Measurements from ENCODE around the gene WDR18. TPM values are rescaled to one million over a fixed set of nuclear protein-coding genes. Genes with fewer than 3 reads are reported as not detected.
A peak's percentile ranks its signal among the peaks of the same experiment; 100 is the strongest.

Gene WDR18
- total and polyA plus RNA-seq, 4 donors: 36.6 to 60.2 (median 45.7) TPM

DNA sequence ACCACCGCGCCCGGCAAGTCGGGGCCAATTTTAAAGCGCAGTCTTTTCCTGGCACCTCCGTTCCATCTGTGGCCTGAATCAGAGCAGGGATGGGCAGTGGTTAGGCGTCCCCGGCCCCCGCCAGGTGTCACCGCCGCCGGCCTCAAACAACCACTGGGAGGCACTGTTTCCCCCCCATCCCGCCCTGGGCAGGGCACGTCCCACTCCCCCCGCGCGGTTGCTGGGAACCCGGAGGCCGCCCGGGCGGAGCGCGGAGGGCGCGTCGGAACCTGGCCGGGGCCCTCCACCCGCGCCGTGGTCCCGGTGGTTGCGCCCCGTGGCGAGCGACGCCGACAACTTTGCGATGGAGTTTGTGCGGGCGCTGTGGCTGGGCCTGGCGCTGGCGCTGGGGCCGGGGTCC, 15.9 kb downstream of the WDR18 start, which contains the start of gene GRIN3B:
Gene GRIN3B, plus strand, starts transcription at position 325 of the 400 bp plus-strand sequence. Its CDS starts 19 bp downstream, at position 344.
- DNase-seq (peak in 2 of 3 donors; percentile 41 to 63), ATAC-seq (ENCODE audit: insufficient read depth, low FRiP score) (no peak)
- WGBS, 2 donors: 1 to 2% methylated on average over 31 to 43 of the region's 43 CpGs
- peaks cover 5 to 42% (median 37%) of the 10 kb centered on the region in 3 donors for H3K27me3 ChIP-seq (ENCODE audit: control insufficient read depth in 3 of 3, insufficient read depth in 3 of 3, low read length in 2 of 3)
- H3K9ac ChIP-seq (ENCODE audit: insufficient read depth in 1 of 2, low read length in 2 of 2): no peak within 1 kb of the TSS
- no peak within 1 kb of the TSS for H3K27ac ChIP-seq (ENCODE audit: low read depth in 1 of 2, low read length in 1 of 2)
- H3K36me3 ChIP-seq (ENCODE audit: control insufficient read depth in 4 of 4, insufficient read depth in 4 of 4, low read length in 4 of 4): no peaks in the 10 kb centered on the region
- H3K4me3 ChIP-seq: no peak within 1 kb of the TSS
- TF ChIP-seq, protein P1, sequence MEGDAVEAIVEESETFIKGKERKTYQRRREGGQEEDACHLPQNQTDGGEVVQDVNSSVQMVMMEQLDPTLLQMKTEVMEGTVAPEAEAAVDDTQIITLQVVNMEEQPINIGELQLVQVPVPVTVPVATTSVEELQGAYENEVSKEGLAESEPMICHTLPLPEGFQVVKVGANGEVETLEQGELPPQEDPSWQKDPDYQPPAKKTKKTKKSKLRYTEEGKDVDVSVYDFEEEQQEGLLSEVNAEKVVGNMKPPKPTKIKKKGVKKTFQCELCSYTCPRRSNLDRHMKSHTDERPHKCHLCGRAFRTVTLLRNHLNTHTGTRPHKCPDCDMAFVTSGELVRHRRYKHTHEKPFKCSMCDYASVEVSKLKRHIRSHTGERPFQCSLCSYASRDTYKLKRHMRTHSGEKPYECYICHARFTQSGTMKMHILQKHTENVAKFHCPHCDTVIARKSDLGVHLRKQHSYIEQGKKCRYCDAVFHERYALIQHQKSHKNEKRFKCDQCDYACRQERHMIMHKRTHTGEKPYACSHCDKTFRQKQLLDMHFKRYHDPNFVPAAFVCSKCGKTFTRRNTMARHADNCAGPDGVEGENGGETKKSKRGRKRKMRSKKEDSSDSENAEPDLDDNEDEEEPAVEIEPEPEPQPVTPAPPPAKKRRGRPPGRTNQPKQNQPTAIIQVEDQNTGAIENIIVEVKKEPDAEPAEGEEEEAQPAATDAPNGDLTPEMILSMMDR (IDR thresholded peaks at IDR 0.05; ENCODE audit: control extremely low read depth, extremely low read depth): peak; percentile 3
- peaks cover 0 to 2% (median 0%) of the 10 kb centered on the region in 4 donors for H3K9me3 ChIP-seq (ENCODE audit: control insufficient read depth in 4 of 4, insufficient read depth in 3 of 4, low read length in 3 of 4)
- H3K4me1 ChIP-seq (ENCODE audit: control insufficient read depth in 5 of 5, insufficient read depth in 5 of 5, low read length in 5 of 5): peaks cover 0 to 18% (median 6%) of the 10 kb centered on the region in 5 donors

DNA sequence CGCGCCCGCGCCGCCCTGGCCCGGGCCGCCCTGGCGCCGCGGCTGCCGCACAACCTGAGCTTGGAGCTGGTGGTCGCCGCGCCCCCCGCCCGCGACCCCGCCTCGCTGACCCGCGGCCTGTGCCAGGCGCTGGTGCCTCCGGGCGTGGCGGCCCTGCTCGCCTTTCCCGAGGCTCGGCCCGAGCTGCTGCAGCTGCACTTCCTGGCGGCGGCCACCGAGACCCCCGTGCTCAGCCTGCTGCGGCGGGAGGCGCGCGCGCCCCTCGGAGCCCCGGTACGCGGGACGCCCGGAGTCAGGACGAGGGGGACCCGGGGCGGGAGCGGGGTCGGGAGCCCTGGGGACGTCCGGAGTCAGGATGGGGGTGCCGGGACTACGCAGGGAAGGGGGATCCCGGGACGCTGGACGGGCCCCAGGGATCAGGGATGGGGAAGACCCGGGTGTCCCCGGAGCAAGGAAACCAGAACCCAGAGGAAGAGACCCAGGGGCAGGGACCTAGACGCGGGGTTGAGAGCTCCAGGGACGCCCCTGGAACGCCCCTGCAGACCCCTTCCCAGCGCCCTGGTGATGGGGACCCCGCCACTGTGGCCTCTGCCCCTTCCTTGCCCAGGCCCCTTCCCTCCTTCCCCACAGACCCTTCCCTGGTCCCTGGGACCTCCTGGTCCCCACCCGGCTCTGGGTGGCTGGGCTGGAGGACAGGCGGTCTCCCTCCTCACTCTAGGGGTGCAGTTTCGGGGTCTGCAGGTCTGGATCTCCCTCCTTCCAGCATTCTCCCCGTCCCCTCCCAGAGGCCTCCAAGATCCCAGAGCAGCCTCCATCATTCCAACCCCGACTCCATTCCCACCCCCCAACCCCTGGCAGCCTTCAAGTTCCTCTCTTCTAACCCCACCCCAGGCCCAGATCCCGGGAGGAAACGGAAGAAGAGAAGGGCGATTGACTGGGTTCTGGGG, 16.7 kb downstream of the WDR18 start:
- WGBS, 2 donors: 4% methylated on average over 54 to 73 of the region's 73 CpGs
- Histone ChIP-seq H3K27me3 (ENCODE audit: control insufficient read depth in 3 of 3, insufficient read depth in 3 of 3, low read length in 2 of 3) (peaks cover 5 to 42% (median 37%) of the 10 kb centered on the region in 3 donors), H3K4me3 (no peak overlapping the region), H3K9ac (ENCODE audit: insufficient read depth in 1 of 2, low read length in 2 of 2) (no peak overlapping the region), H3K36me3 (ENCODE audit: control insufficient read depth in 4 of 4, insufficient read depth in 4 of 4, low read length in 4 of 4) (no peaks in the 10 kb centered on the region), H3K27ac (ENCODE audit: low read depth in 1 of 2, low read length in 1 of 2) (no peak overlapping the region), H3K9me3 (ENCODE audit: control insufficient read depth in 4 of 4, insufficient read depth in 3 of 4, low read length in 3 of 4) (peaks cover 0 to 2% (median 0%) of the 10 kb centered on the region in 4 donors), H3K4me1 (ENCODE audit: control insufficient read depth in 5 of 5, insufficient read depth in 5 of 5, low read length in 5 of 5) (peaks cover 0 to 16% (median 5%) of the 10 kb centered on the region in 5 donors)
- peak in 2 of 3 donors; percentile 47 to 55 for DNase-seq
- ATAC-seq (ENCODE audit: insufficient read depth, low FRiP score): no peak
- TF ChIP-seq, protein P1 (IDR thresholded peaks at IDR 0.05; ENCODE audit: control extremely low read depth, extremely low read depth): no peak

DNA sequence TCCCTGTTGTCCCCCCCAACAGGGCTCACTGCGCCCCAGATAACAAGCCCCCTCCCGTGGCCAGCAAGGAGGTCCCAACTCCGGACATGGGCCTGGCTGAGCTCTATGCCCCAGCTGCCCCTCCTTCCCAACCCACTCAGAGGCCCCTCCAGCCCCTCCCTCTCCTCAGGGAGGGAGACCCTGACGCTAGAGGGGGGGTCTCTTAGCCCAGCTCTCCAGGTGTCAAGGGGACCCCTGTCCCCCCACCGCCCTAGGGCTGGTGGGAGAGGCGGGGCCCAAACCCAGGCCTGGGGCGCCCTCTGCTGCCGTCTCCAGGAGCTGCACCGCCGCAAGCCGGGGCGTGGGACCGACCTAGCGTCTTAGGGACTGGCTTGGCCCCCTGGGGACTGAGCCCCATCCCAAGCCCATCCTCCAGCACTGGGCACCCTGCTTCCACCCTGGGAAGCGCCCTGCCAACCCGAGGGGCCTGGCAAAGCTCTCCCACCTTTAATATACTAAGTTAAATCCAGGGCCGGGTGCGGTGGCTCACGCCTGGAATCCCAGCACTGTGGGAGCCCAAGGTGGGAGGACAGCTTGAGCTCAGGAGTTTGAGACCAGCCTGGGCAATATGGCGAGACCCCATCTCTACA, 17.5 kb downstream of the WDR18 start:
- Histone ChIP-seq H3K9ac (ENCODE audit: insufficient read depth in 1 of 2, low read length in 2 of 2) (no peak overlapping the region), H3K27ac (ENCODE audit: low read depth in 1 of 2, low read length in 1 of 2) (no peak overlapping the region), H3K9me3 (ENCODE audit: control insufficient read depth in 4 of 4, insufficient read depth in 3 of 4, low read length in 3 of 4) (no peaks in the 10 kb centered on the region), H3K27me3 (ENCODE audit: control insufficient read depth in 3 of 3, insufficient read depth in 3 of 3, low read length in 2 of 3) (peaks cover 5 to 34% (median 31%) of the 10 kb centered on the region in 3 donors), H3K4me1 (ENCODE audit: control insufficient read depth in 5 of 5, insufficient read depth in 5 of 5, low read length in 5 of 5) (peaks cover 0 to 9% (median 0%) of the 10 kb centered on the region in 5 donors), H3K36me3 (ENCODE audit: control insufficient read depth in 4 of 4, insufficient read depth in 4 of 4, low read length in 4 of 4) (no peaks in the 10 kb centered on the region), H3K4me3 (no peak overlapping the region)
- ATAC-seq (ENCODE audit: insufficient read depth, low FRiP score): peak; percentile 54
- peak; percentile 26 to 62 (median 41) for DNase-seq
- TF ChIP-seq, protein P1 (IDR thresholded peaks at IDR 0.05; ENCODE audit: control extremely low read depth, extremely low read depth): peak; percentile 70
- WGBS, 2 donors: 9 to 12% methylated on average over 20 of the region's 20 CpGs

Data from lung (tissue), 12 donors.